ENCODE results near the gene UBE2N.
"Not testable (repeated sequence)": the region's sequence is repeated elsewhere in the genome, so short reads cannot be mapped to it uniquely, and the experiment has no call there.

Gene UBE2N

GRCh38 chr12:93412396-93412795, 29.4 kb downstream of the UBE2N start:
- H3K36me3 Mint-ChIP-seq (ENCODE audit: low read depth) = peaks cover 26% of the 10 kb centered on the region
- not testable (repeated sequence) for H3K27me3 Mint-ChIP-seq, H3K27ac Mint-ChIP-seq, H3K9me3 Mint-ChIP-seq, H3K4me3 Mint-ChIP-seq
- intact Hi-C loops (cut with micrococcal nuclease) = loop anchor here (10.0 kb wide), 1 partner anchor 628 kb away; no protein-coding TSS in a partner anchor
- peaks cover 48% of the 10 kb centered on the region for H3K4me1 Mint-ChIP-seq (ENCODE audit: low read depth)

GRCh38 chr12:93411060-93411459, 30.7 kb downstream of the UBE2N start:
- not testable (repeated sequence) for H3K4me3 Mint-ChIP-seq, H3K27ac Mint-ChIP-seq, H3K27me3 Mint-ChIP-seq, H3K9me3 Mint-ChIP-seq
- intact Hi-C loops (cut with micrococcal nuclease) = loop anchor here (10.0 kb wide), 1 partner anchor 626 kb away; no protein-coding TSS in a partner anchor
- peaks cover 33% of the 10 kb centered on the region for H3K36me3 Mint-ChIP-seq (ENCODE audit: low read depth)
- peaks cover 45% of the 10 kb centered on the region for H3K4me1 Mint-ChIP-seq (ENCODE audit: low read depth)

- not testable (repeated sequence) for H3K4me3 Mint-ChIP-seq, H3K9me3 Mint-ChIP-seq, H3K27ac Mint-ChIP-seq, H3K27me3 Mint-ChIP-seq
- H3K4me1 Mint-ChIP-seq (ENCODE audit: low read depth) = peaks cover 32% of the 10 kb centered on the region
- H3K36me3 Mint-ChIP-seq (ENCODE audit: low read depth) = peaks cover 38% of the 10 kb centered on the region
- intact Hi-C loops (cut with micrococcal nuclease) = loop anchor here (10.0 kb wide), 1 partner anchor 625 kb away; no protein-coding TSS in a partner anchor
These were observed 32.2 kb downstream of the UBE2N start for GRCh38 chr12:93409343-93410187.

GRCh38 chr12:93408813-93409212, 32.9 kb downstream of the UBE2N start:
- peak overlapping the region; percentile 34 for H3K27ac Mint-ChIP-seq
- H3K27me3 Mint-ChIP-seq = no peaks in the 10 kb centered on the region
- no peaks in the 10 kb centered on the region for H3K9me3 Mint-ChIP-seq
- peaks cover 41% of the 10 kb centered on the region for H3K36me3 Mint-ChIP-seq (ENCODE audit: low read depth)
- peaks cover 27% of the 10 kb centered on the region for H3K4me1 Mint-ChIP-seq (ENCODE audit: low read depth)
- intact Hi-C loops (cut with micrococcal nuclease) = no loop called here
- no peak overlapping the region for H3K4me3 Mint-ChIP-seq

GRCh38 chr12:93407963-93408283, 33.8 kb downstream of the UBE2N start:
- intact Hi-C loops (cut with micrococcal nuclease) = no loop called here
- H3K4me3 Mint-ChIP-seq = no peak overlapping the region
- H3K27ac Mint-ChIP-seq = no peak overlapping the region
- H3K4me1 Mint-ChIP-seq (ENCODE audit: low read depth) = peaks cover 18% of the 10 kb centered on the region
- H3K36me3 Mint-ChIP-seq (ENCODE audit: low read depth) = peaks cover 50% of the 10 kb centered on the region
- no peaks in the 10 kb centered on the region for H3K27me3 Mint-ChIP-seq
- H3K9me3 Mint-ChIP-seq = no peaks in the 10 kb centered on the region

GRCh38 chr12:93407054-93407962, 34.4 kb downstream of the UBE2N start:
- Mint-ChIP-seq H3K27ac (peak overlapping the region; percentile 37), H3K36me3 (ENCODE audit: low read depth) (peaks cover 56% of the 10 kb centered on the region), H3K4me1 (ENCODE audit: low read depth) (peaks cover 12% of the 10 kb centered on the region), H3K27me3 (no peaks in the 10 kb centered on the region), H3K4me3 (no peak overlapping the region), H3K9me3 (no peaks in the 10 kb centered on the region)
- intact Hi-C loops (cut with micrococcal nuclease) = no loop called here

GRCh38 chr12:93404961-93405849, 36.5 kb downstream of the UBE2N start:
- intact Hi-C loops (cut with micrococcal nuclease) = no loop called here
- H3K27ac Mint-ChIP-seq = no peak overlapping the region
- no peaks in the 10 kb centered on the region for H3K9me3 Mint-ChIP-seq
- no peaks in the 10 kb centered on the region for H3K27me3 Mint-ChIP-seq
- no peak overlapping the region for H3K4me3 Mint-ChIP-seq
- H3K4me1 Mint-ChIP-seq (ENCODE audit: low read depth) = peaks cover 9% of the 10 kb centered on the region
- peaks cover 59% of the 10 kb centered on the region for H3K36me3 Mint-ChIP-seq (ENCODE audit: low read depth)

- Mint-ChIP-seq H3K4me3 (no peak overlapping the region), H3K27me3 (no peaks in the 10 kb centered on the region), H3K27ac (no peak overlapping the region), H3K9me3 (no peaks in the 10 kb centered on the region), H3K36me3 (ENCODE audit: low read depth) (peaks cover 53% of the 10 kb centered on the region), H3K4me1 (ENCODE audit: low read depth) (peaks cover 9% of the 10 kb centered on the region)
- intact Hi-C loops (cut with micrococcal nuclease) = no loop called here
These were observed 37.6 kb downstream of the UBE2N start for GRCh38 chr12:93403988-93404803.

- no peaks in the 10 kb centered on the region for H3K27me3 Mint-ChIP-seq
- H3K4me3 Mint-ChIP-seq = no peak overlapping the region
These were observed 39.1 kb downstream of the UBE2N start for GRCh38 chr12:93402333-93403311.

GRCh38 chr12:93399183-93399863, 42.4 kb downstream of the UBE2N start:
- H3K4me3 Mint-ChIP-seq; H3K27me3 Mint-ChIP-seq; H3K27ac Mint-ChIP-seq; intact Hi-C loops (cut with micrococcal nuclease); H3K4me1 Mint-ChIP-seq (ENCODE audit: low read depth); H3K9me3 Mint-ChIP-seq: not testable (repeated sequence)
- H3K36me3 Mint-ChIP-seq (ENCODE audit: low read depth) = peaks cover 67% of the 10 kb centered on the region

More at GRCh38 chr12:93402333-93403311, 39.1 kb downstream of the UBE2N start:
- H3K36me3 Mint-ChIP-seq (ENCODE audit: low read depth) = peaks cover 57% of the 10 kb centered on the region
- H3K9me3 Mint-ChIP-seq = no peaks in the 10 kb centered on the region
- H3K27ac Mint-ChIP-seq = no peak overlapping the region
- H3K4me1 Mint-ChIP-seq (ENCODE audit: low read depth) = peaks cover 9% of the 10 kb centered on the region
- intact Hi-C loops (cut with micrococcal nuclease) = no loop called here

GRCh38 chr12:93397412-93397811, 44.3 kb downstream of the UBE2N start:
- intact Hi-C loops (cut with micrococcal nuclease) = loop anchor here (2.0 kb wide), 3 partner anchors 299 to 411 kb away; no protein-coding TSS in a partner anchor
- Mint-ChIP-seq H3K4me3 (no peak overlapping the region), H3K4me1 (ENCODE audit: low read depth) (no peaks in the 10 kb centered on the region), H3K27ac (no peak overlapping the region), H3K36me3 (ENCODE audit: low read depth) (peaks cover 53% of the 10 kb centered on the region), H3K27me3 (no peaks in the 10 kb centered on the region), H3K9me3 (no peaks in the 10 kb centered on the region)

Measured in dendritic cell treated with granulocyte-macrophage colony-stimulating factor and Interleukin-4, amounts not matched to agents 40 ng/mL and 50 ng/mL, for 4 days (primary cell).